ENCODE measurements around the gene OR4C45.
"Not testable (repeated sequence)": the region's sequence is repeated elsewhere in the genome, so short reads cannot be mapped to it uniquely, and the experiment has no call there.

Gene OR4C45

GRCh38 chr11:50032574-50032973 lies at the start of gene OR4C45:
Gene OR4C45, plus strand, starts transcription at chr11:50032874.
- H3K4me3 ChIP-seq (ENCODE audit: low read depth, low read length) = no peak within 1 kb of the TSS
- TF ChIP-seq, protein P1, sequence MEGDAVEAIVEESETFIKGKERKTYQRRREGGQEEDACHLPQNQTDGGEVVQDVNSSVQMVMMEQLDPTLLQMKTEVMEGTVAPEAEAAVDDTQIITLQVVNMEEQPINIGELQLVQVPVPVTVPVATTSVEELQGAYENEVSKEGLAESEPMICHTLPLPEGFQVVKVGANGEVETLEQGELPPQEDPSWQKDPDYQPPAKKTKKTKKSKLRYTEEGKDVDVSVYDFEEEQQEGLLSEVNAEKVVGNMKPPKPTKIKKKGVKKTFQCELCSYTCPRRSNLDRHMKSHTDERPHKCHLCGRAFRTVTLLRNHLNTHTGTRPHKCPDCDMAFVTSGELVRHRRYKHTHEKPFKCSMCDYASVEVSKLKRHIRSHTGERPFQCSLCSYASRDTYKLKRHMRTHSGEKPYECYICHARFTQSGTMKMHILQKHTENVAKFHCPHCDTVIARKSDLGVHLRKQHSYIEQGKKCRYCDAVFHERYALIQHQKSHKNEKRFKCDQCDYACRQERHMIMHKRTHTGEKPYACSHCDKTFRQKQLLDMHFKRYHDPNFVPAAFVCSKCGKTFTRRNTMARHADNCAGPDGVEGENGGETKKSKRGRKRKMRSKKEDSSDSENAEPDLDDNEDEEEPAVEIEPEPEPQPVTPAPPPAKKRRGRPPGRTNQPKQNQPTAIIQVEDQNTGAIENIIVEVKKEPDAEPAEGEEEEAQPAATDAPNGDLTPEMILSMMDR (IDR thresholded peaks at IDR 0.05; ENCODE audit: low read depth, low read length) = no peak

DNA sequence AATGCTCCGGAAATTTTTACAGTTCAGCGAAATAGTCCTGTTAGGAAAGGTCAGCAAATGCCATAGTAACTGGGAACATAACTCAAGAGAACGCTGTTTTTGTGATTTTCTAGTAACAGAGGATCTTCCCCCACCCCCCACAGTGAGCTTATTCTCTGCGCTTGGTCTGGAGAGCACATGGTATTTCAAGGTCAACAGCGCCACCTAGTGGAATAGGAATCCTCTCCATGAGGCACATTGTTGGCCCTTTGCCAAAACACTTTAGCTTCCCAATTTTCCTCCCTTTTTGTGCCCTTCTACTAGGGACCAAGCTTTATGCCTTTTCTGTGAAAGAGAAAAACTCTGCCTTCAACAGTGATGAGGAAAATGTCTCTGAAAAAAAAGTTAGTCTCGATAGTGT lies 37.1 kb upstream of the OR4C45 start:
- TF ChIP-seq, protein P1 (IDR thresholded peaks at IDR 0.05; ENCODE audit: low read depth, low read length) = peak; percentile 30; the same call in 1 of the 2 replicates
- no peak overlapping the region for H3K4me3 ChIP-seq (ENCODE audit: low read depth, low read length)

- no peak overlapping the region for H3K4me3 ChIP-seq (ENCODE audit: low read depth, low read length)
- TF ChIP-seq, protein P1 (IDR thresholded peaks at IDR 0.05; ENCODE audit: low read depth, low read length) = no peak
Measured at GRCh38 chr11:50030193-50030592, 2.5 kb upstream of the OR4C45 start.

DNA sequence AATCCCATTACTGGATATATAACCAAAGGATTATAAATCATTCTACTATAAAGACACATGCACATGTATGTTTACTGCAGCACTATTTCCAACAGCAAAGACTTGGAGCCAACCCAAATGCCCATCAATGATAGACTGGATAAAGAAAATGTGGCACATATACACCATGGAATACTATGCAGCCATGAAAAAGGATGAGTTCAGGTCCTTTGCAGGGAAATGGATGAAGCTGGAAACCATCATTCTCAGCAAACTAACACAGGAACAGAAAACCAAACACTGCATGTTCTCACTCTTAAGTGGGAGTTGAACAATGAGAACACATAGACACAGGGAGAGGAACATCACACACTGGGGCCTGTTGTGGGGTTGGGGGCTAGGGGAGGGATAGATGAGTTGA lies 3.6 kb downstream of the OR4C45 start:
- not testable (repeated sequence) for H3K4me3 ChIP-seq (ENCODE audit: low read depth, low read length)

GRCh38 chr11:50037251-50037650 lies 4.6 kb downstream of the OR4C45 start:
- no peak overlapping the region for H3K4me3 ChIP-seq (ENCODE audit: low read depth, low read length)
- TF ChIP-seq, protein P1 (IDR thresholded peaks at IDR 0.05; ENCODE audit: low read depth, low read length) = no peak

DNA sequence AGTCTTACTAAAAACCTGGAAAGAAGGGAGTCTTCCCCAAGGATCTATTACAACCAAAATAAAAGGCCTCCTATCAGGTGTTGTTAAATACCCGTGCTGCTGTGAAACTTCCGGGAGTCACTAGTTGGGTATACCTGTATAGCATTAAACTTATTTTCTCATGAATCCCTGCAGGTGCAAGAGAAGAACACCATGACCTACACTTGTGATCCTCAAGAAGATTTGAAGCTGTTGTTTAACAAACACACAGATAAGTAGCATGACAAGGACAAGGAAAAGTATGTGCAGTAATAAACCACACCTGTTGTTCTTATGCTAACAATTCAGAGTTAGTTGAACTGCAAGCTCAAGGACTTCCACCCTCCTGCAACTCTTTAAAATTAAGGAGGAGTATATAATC lies 12.0 kb downstream of the OR4C45 start:
- H3K4me3 ChIP-seq (ENCODE audit: low read depth, low read length) = no peak overlapping the region
- TF ChIP-seq, protein P1 (IDR thresholded peaks at IDR 0.05; ENCODE audit: low read depth, low read length) = no peak

DNA sequence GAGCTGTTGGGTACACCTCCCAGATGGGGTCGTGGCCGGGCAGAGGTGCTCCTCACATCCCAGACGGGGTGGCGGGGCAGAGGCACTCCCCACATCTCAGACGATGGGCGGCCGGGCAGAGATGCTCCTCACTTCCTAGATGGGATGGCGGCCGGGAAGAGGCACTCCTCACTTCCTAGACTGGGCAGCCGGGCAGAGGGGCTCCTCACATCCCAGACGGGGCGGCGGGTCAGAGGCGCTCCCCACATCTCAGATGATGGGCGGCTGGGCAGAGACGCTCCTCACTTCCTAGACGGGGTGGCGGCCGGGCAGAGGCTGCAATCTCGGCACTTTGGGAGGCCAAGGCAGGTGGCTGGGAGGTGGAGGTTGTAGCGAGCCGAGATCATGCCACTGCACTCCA lies 30.4 kb downstream of the OR4C45 start:
- H3K4me3 ChIP-seq (ENCODE audit: low read depth, low read length) = not testable (repeated sequence)

DNA sequence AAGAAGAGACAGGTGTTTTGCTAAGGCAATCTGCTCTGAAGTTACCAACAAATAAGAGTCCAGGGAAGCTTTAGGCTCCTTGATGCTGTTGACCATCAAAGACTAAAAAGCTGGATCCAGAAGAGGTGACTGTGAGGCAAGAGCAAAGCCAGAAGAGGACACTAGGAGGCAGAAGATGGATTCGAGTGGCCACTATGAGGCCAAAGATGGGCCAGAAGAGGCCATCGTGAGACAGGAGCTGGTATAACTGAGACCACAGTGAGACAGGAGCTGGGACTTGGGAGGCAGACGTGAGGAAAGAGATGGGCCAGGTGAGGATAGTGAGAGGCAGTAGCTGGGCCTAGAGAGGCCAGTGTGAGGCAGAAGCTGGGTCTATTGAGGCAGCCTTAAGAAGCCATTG lies 37.7 kb downstream of the OR4C45 start:
- TF ChIP-seq, protein P1 (IDR thresholded peaks at IDR 0.05; ENCODE audit: low read depth, low read length) = no peak
- no peak overlapping the region for H3K4me3 ChIP-seq (ENCODE audit: low read depth, low read length)

Data from WI38 (cell line).